NCI-H524 (cell line): ENCODE data around the gene CDH23.

ENCODE experiments used
- DNase-seq, 2 experiments: peaks; one replicate each; lab custom pipeline; 2025; lab: John Stamatoyannopoulos, UW

CDH23 gene

GRCh38 chr10:71835671-71836595 lies 439.2 kb downstream of the CDH23 start:
- DNase-seq: peak; percentile 82 to 92

- DNase-seq: no peak
Observed at GRCh38 chr10:71836596-71836974, 439.9 kb downstream of the CDH23 start.

GRCh38 chr10:71837098-71837827 lies 440.5 kb downstream of the CDH23 start:
- peak in 1 of 2 experiments; percentile 36 for DNase-seq

GRCh38 chr10:71838264-71839211 lies 441.8 kb downstream of the CDH23 start:
- peak in 1 of 2 experiments; percentile 14 for DNase-seq

- peak; percentile 35 to 80 for DNase-seq
Observed at GRCh38 chr10:71840177-71840957, 443.6 kb downstream of the CDH23 start.

GRCh38 chr10:71840958-71841335 lies 444.2 kb downstream of the CDH23 start:
- DNase-seq: no peak

GRCh38 chr10:71842422-71842821 lies 445.7 kb downstream of the CDH23 start:
- DNase-seq: no peak

GRCh38 chr10:71842856-71843686 lies 446.4 kb downstream of the CDH23 start:
- peak in 1 of 2 experiments; percentile 31 for DNase-seq

- no peak for DNase-seq
Observed at GRCh38 chr10:71844084-71844483, 447.4 kb downstream of the CDH23 start.

GRCh38 chr10:71844695-71845094 lies 448.0 kb downstream of the CDH23 start:
- no peak for DNase-seq

GRCh38 chr10:71845410-71846405 lies 449.0 kb downstream of the CDH23 start:
- DNase-seq: no peak

GRCh38 chr10:71846816-71847215 lies 450.1 kb downstream of the CDH23 start:
- DNase-seq: no peak

- no peak for DNase-seq
Observed at GRCh38 chr10:71847418-71847817, 450.7 kb downstream of the CDH23 start.

- no peak for DNase-seq
Observed at GRCh38 chr10:71848325-71849275, 451.9 kb downstream of the CDH23 start.

- no peak for DNase-seq
Observed at GRCh38 chr10:71849461-71849908, 452.8 kb downstream of the CDH23 start.

- DNase-seq: no peak
Observed at GRCh38 chr10:71850021-71850742, 453.5 kb downstream of the CDH23 start.
